H1 (cell line): Measurements from ENCODE around the gene LHFPL3. TPM values are rescaled to one million over a fixed set of nuclear protein-coding genes. Genes with fewer than 3 reads are reported as not detected.

Experiments
- CTCF ChIA-PET: fragments of 300-600 bp; sonication (Branson Sonifier 250); formaldehyde crosslinking; loops from one replicate; lab custom pipeline; 2021; ENCODE audit not compliant: partially characterized antibody; lab: Charles Lee
- POLR2A ChIA-PET: fragments of 300-600 bp; sonication (Branson Sonifier 250); formaldehyde crosslinking; loops from one replicate; lab custom pipeline; 2021; ENCODE audit warnings: inconsistent platforms; ENCODE audit not compliant: partially characterized antibody; lab: Charles Lee
- DNase-seq, 2 experiments: peaks; one replicate each; pipeline versions ENCODE4 v3.0.0 to v3.0.0-alpha.2; 2010 to 2022; ENCODE audit warnings: low spot score in 2 of 2, low read depth in 1 of 2, mixed read lengths in 1 of 2
- FAIRE-seq: peaks from 2 replicates; lab custom pipeline; 2011; peaks lifted over from hg19 to GRCh38; lab: Jason Lieb, UNC
- H2AFZ ChIP-seq: 2 replicates; pipeline ENCODE4 v1.8.1; 2012; ENCODE audit warnings: low read length, inconsistent platforms
- H2AK5ac ChIP-seq: 2 replicates; pipeline ENCODE4 v1.6.1; 2013; ENCODE audit warnings: low read depth, low read length
- H2BK120ac ChIP-seq: replicated peaks from 2 replicates; pipeline ENCODE3; 2013; ENCODE audit warnings: low read depth, low read length, inconsistent platforms
- H2BK12ac ChIP-seq: 2 replicates; pipeline ENCODE4 v1.6.1; 2013; ENCODE audit warnings: low read depth, low read length
- H2BK15ac ChIP-seq: 2 replicates; pipeline ENCODE4 v1.6.1; 2013; ENCODE audit warnings: low read length
- H2BK20ac ChIP-seq: 2 replicates; pipeline ENCODE4 v1.6.1; 2013; ENCODE audit warnings: low read length
- H2BK5ac ChIP-seq: 2 replicates; pipeline ENCODE4 v1.6.1; 2013; ENCODE audit warnings: low read depth, low read length
- H3K14ac ChIP-seq: 2 replicates; pipeline ENCODE4 v1.6.1; 2013; ENCODE audit warnings: inconsistent platforms; ENCODE audit not compliant: insufficient read length
- H3K18ac ChIP-seq: 2 replicates; pipeline ENCODE4 v1.6.1; 2013; ENCODE audit warnings: low read length; ENCODE audit errors: extremely low read depth
- H3K23ac ChIP-seq: 2 replicates; pipeline ENCODE4 v1.6.1; 2013; ENCODE audit warnings: inconsistent platforms; ENCODE audit not compliant: insufficient read length
- H3K23me2 ChIP-seq: 2 replicates; pipeline ENCODE4 v1.6.1; 2013; ENCODE audit warnings: low read depth, low read length
- H3K27ac ChIP-seq: 2 replicates; pipeline ENCODE4 v1.6.1; 2011; ENCODE audit warnings: low read depth, low read length, inconsistent platforms
- H3K27me3 ChIP-seq, 4 experiments: replicated peaks in 1 of 4; 1 replicate in 1 of 4; 2 replicates in 3 of 4; pipeline versions ENCODE4 v1.6.1 to v1.8.1; 2011 to 2013; ENCODE audit warnings: low read length in 3 of 4, mild to moderate bottlenecking in 3 of 4, inconsistent platforms in 2 of 4, mixed read lengths in 2 of 4, moderate library complexity in 1 of 4; ENCODE audit not compliant: control insufficient read depth in 3 of 4, insufficient read depth in 3 of 4; ENCODE audit errors: extremely low read depth in 1 of 4
- H3K36me3 ChIP-seq, 4 experiments: 2 replicates each; pipeline versions ENCODE4 v1.6.1 to v1.8.1; 2011 to 2013; ENCODE audit warnings: mild to moderate bottlenecking in 4 of 4, low read length in 3 of 4, moderate library complexity in 2 of 4, control low read depth in 1 of 4, inconsistent platforms in 1 of 4; ENCODE audit not compliant: insufficient read depth in 4 of 4, control insufficient read depth in 2 of 4
- H3K4ac ChIP-seq: replicated peaks from 2 replicates; pipeline ENCODE3; 2013; ENCODE audit warnings: low read length, low read depth, mixed read lengths, inconsistent platforms; ENCODE audit not compliant: insufficient read length
- H3K4me1 ChIP-seq, 4 experiments: replicated peaks in 1 of 4; 1 replicate in 1 of 4; 2 replicates in 3 of 4; pipeline versions ENCODE4 v1.6.1 to v1.8.1; 2011 to 2013; ENCODE audit warnings: low read length in 3 of 4, inconsistent platforms in 2 of 4, mixed read lengths in 1 of 4; ENCODE audit not compliant: insufficient read depth in 4 of 4, control insufficient read depth in 3 of 4
- H3K4me2 ChIP-seq, 2 experiments: 2 replicates each; pipeline versions ENCODE4 v1.6.1 to v1.8.1; 2011 to 2013; ENCODE audit warnings: low read depth in 2 of 2, low read length in 2 of 2, control low read depth in 1 of 2, inconsistent platforms in 1 of 2, mild to moderate bottlenecking in 1 of 2; ENCODE audit not compliant: insufficient read depth in 1 of 2
- H3K4me3 ChIP-seq, 4 experiments: fragments of 200-600, 300-600 bp in 1 of 4; sonication (generic), shearing (Covaris generic), sonication (Bioruptor Twin) in 1 of 4; 2 replicates each; pipeline versions ENCODE4 v1.5.1 to v1.8.1; 2011 to 2016; ENCODE audit warnings: low read length in 4 of 4, low read depth in 3 of 4, control low read depth in 2 of 4, inconsistent platforms in 2 of 4, mild to moderate bottlenecking in 2 of 4, mixed read lengths in 1 of 4, moderate library complexity in 1 of 4; ENCODE audit not compliant: insufficient read depth in 2 of 4; ENCODE audit errors: extremely low read depth in 1 of 4
- H3K56ac ChIP-seq: replicated peaks from 2 replicates; pipeline ENCODE3; 2013; ENCODE audit warnings: low read depth, mild to moderate bottlenecking, mixed read lengths, low read length, inconsistent platforms; ENCODE audit not compliant: insufficient read length
- H3K79me1 ChIP-seq: 2 replicates; pipeline ENCODE4 v1.6.1; 2013; ENCODE audit warnings: low read depth, low read length, control low read depth
- H3K79me2 ChIP-seq, 2 experiments: 2 replicates each; pipeline versions ENCODE4 v1.6.1 to v1.8.1; 2012 to 2013; ENCODE audit warnings: low read length in 2 of 2, mild to moderate bottlenecking in 2 of 2, inconsistent platforms in 1 of 2; ENCODE audit not compliant: insufficient read depth in 2 of 2, control insufficient read depth in 1 of 2
- H3K9ac ChIP-seq, 4 experiments: replicated peaks in 1 of 4; 1 replicate in 1 of 4; 2 replicates in 3 of 4; pipeline versions ENCODE4 v1.6.1 to v1.8.1; 2011 to 2013; ENCODE audit warnings: low read depth in 3 of 4, low read length in 3 of 4, control low read depth in 2 of 4, mild to moderate bottlenecking in 2 of 4, moderate library complexity in 2 of 4, inconsistent platforms in 1 of 4; ENCODE audit errors: extremely low read depth in 1 of 4
- H3K9me3 ChIP-seq, 2 experiments: 2 replicates each; pipeline versions ENCODE4 v1.6.1 to v1.8.1; 2012 to 2013; ENCODE audit warnings: mild to moderate bottlenecking in 2 of 2, moderate library complexity in 2 of 2, control low read depth in 1 of 2, inconsistent platforms in 1 of 2, low read depth in 1 of 2, low read length in 1 of 2, mixed read lengths in 1 of 2; ENCODE audit not compliant: insufficient read depth in 2 of 2
- H4K20me1 ChIP-seq, 2 experiments: replicated peaks in 1 of 2; 2 replicates each; pipeline versions ENCODE3 to v1.8.1; 2011 to 2013; ENCODE audit warnings: inconsistent platforms in 2 of 2, low read length in 2 of 2, mild to moderate bottlenecking in 1 of 2; ENCODE audit not compliant: insufficient read depth in 2 of 2, control insufficient read depth in 1 of 2
- H4K5ac ChIP-seq: 2 replicates; pipeline ENCODE4 v1.6.1; 2013; ENCODE audit warnings: low read length, low read depth, mixed read lengths, inconsistent platforms; ENCODE audit not compliant: insufficient read length
- H4K8ac ChIP-seq: 2 replicates; pipeline ENCODE4 v1.8.0; 2013; ENCODE audit warnings: mild to moderate bottlenecking, moderate library complexity, low read length, inconsistent platforms; ENCODE audit not compliant: insufficient read depth; ENCODE audit errors: extremely low read depth
- H4K91ac ChIP-seq: replicated peaks from 2 replicates; pipeline ENCODE3; 2013; ENCODE audit warnings: low read length, mixed read lengths, inconsistent platforms; ENCODE audit not compliant: insufficient read length
- ASH2L ChIP-seq: fragments of 200-600, 300-600 bp; sonication (generic); IDR thresholded peaks from one replicate; pipeline ENCODE4 v1.7.1; 2017; ENCODE audit warnings: low read length
- ATF3 ChIP-seq: IDR thresholded peaks from 2 replicates; pipeline ENCODE4 v1.6.1; 2011; ENCODE audit warnings: low read depth, mild to moderate bottlenecking, low read length; ENCODE audit not compliant: insufficient read depth
- CREB1 ChIP-seq: IDR thresholded peaks from 2 replicates; pipeline ENCODE4 v1.6.1; 2012; ENCODE audit warnings: inconsistent platforms
- CTBP2 ChIP-seq: IDR thresholded peaks from 2 replicates; pipeline ENCODE4 v1.7.0; 2011; ENCODE audit warnings: borderline replicate concordance, mild to moderate bottlenecking, moderate library complexity, mixed read lengths, low read length; ENCODE audit not compliant: insufficient read depth, insufficient read length
- JUN ChIP-seq: IDR thresholded peaks from 2 replicates; pipeline ENCODE4 v1.6.1; 2011; ENCODE audit warnings: low read depth, mild to moderate bottlenecking, improper control_type of control experiment, low read length
- JUND ChIP-seq: IDR thresholded peaks from 2 replicates; pipeline ENCODE4 v1.6.1; 2011; ENCODE audit warnings: mild to moderate bottlenecking, improper control_type of control experiment, low read length
- MAFK ChIP-seq: IDR thresholded peaks from 2 replicates; pipeline ENCODE4 v1.6.1; 2012; ENCODE audit warnings: low read depth, mild to moderate bottlenecking, improper control_type of control experiment, low read length
- RAD21 ChIP-seq, 2 experiments: IDR thresholded peaks in 1 of 2; conservative IDR thresholded peaks in 1 of 2; 2 replicates each; pipeline ENCODE4 v1.6.1; 2011; ENCODE audit warnings: low read depth in 2 of 2, low read length in 2 of 2, improper control_type of control experiment in 1 of 2, inconsistent platforms in 1 of 2, mild to moderate bottlenecking in 1 of 2, moderate library complexity in 1 of 2
- RNF2 ChIP-seq: fragments of 200-900, 300-1000 bp; sonication (generic); IDR thresholded peaks from 2 replicates; pipeline ENCODE4 v1.7.1; 2016; ENCODE audit warnings: borderline replicate concordance, low read depth, mild to moderate bottlenecking, antibody characterized with exemption, low read length; ENCODE audit not compliant: poor library complexity, severe bottlenecking; ENCODE audit errors: missing control alignments
- SIX5 ChIP-seq: IDR thresholded peaks from 2 replicates; pipeline ENCODE4 v1.6.1; 2011; ENCODE audit warnings: mild to moderate bottlenecking, low read depth, low read length
- SP4 ChIP-seq: IDR thresholded peaks from 2 replicates; pipeline ENCODE4 v1.6.1; 2012; ENCODE audit warnings: low read length, inconsistent platforms
- TBP ChIP-seq: IDR thresholded peaks from 2 replicates; pipeline ENCODE4 v1.6.1; 2011; ENCODE audit warnings: low read depth, low read length, improper control_type of control experiment
- TEAD4 ChIP-seq: IDR thresholded peaks from 2 replicates; pipeline ENCODE4 v1.6.1; 2012; ENCODE audit warnings: low read depth, low read length, inconsistent platforms, mixed read lengths
- WGBS, 2 experiments: shearing (Covaris generic) in 1 of 2; methylation state at CpG; one replicate each; pipeline versions ENCODE4 v1.1.6 to v1.1.7; 2013 to 2015; ENCODE audit warnings: low lambda C conversion rate in 2 of 2, mixed read lengths in 2 of 2, inconsistent platforms in 1 of 2, low coverage in 1 of 2, missing lambda C conversion rate in 1 of 2; ENCODE audit not compliant: insufficient replicate concordance in 2 of 2, insufficient coverage in 1 of 2, insufficient read length in 1 of 2; ENCODE audit errors: extremely low coverage in 1 of 2, missing lambda C conversion rate in 1 of 2; 5-methylcytosine and 5-hydroxymethylcytosine counted together
- polyA plus RNA-seq, 7 experiments: library from polyadenylated mRNA; depleted of rRNA in 3 of 7; stranded (reverse) in 5 of 7; unstranded in 2 of 7; fragments of >200 nt in 5 of 7; fragments of 200-250 nt in 2 of 7; gene quantifications; 1 replicate in 5 of 7; 2 replicates in 1 of 7; 4 replicates in 1 of 7; pipeline versions ENCODE4 v1.2.1 to v1.2.3, GENCODE V29; 2011 to 2013; ENCODE audit warnings: missing spikeins in 2 of 7, mixed read lengths in 2 of 7
- total RNA-seq: library from RNA; stranded (reverse); fragmentation: NEBNext Ultra II Directional; extraction: Animal tissue kit (Norgen Biotek cat#: 25700); gene quantifications from 2 replicates; pipeline ENCODE4 v1.2.1, GENCODE V29; 2021
- TF ChIP-seq, protein P1 (sequence below): IDR thresholded peaks from 2 replicates; pipeline ENCODE4 v1.6.1; 2012; ENCODE audit warnings: inconsistent platforms

The LHFPL3 gene
- total and polyA plus RNA-seq, 2 of the 8 experiments (the other 6 are each of a cell fraction or from before 2014, with no cell fraction given), result 0.24 to 0.50 TPM

DNA sequence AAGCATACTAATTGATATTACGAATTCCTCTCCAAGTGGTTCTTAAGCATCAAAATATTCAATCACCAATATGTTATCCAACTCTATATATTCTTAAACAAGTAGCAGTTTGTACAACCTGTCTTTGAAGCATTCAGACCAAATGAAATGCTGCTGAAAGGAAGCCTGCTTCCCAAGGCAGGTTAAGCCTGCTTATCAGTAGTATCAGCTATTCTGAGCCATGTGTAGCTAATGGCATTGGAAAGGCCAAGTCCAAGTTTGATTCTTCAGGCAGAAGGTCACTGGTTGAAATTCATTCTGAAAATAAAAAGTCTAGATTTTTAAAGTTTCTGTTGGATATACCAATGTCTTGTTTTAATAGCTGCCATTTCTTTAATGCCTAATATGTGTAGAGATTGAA is 328.7 kb downstream of the LHFPL3 start:
- Histone ChIP-seq H3K4me3 (no peak overlapping the region), H2AFZ (no peak overlapping the region), H3K18ac (no peak overlapping the region), H3K27me3 (no peaks in the 10 kb centered on the region), H4K8ac (no peak overlapping the region), H3K79me1 (no peaks in the 10 kb centered on the region), H3K4me2 (no peak overlapping the region), H3K4me1 (no peaks in the 10 kb centered on the region), H4K91ac (no peak overlapping the region), H3K9ac (no peak overlapping the region), H4K5ac (no peak overlapping the region), H3K27ac (no peak overlapping the region), H2BK5ac (no peak overlapping the region), H3K79me2 (no peaks in the 10 kb centered on the region), H2BK120ac (no peak overlapping the region), H3K23me2 (no peaks in the 10 kb centered on the region), H2BK15ac (no peak overlapping the region), H2BK20ac (no peak overlapping the region), H2AK5ac (no peak overlapping the region), H3K9me3 (peaks cover 9 to 22% of the 10 kb centered on the region in 2 experiments; a peak in 2 of 4 replicates), H3K56ac (no peak overlapping the region), H3K4ac (no peak overlapping the region), H3K14ac (no peak overlapping the region), H2BK12ac (no peak overlapping the region), H3K36me3 (no peaks in the 10 kb centered on the region), H3K23ac (no peak overlapping the region), H4K20me1 (no peaks in the 10 kb centered on the region)
- POLR2A ChIA-PET, result no interaction called here
- FAIRE-seq, result no peak
- DNase-seq, result no peak
- CTCF ChIA-PET, result interaction anchor here (0.8 to 6.4 kb wide), 6 partner anchors 11 to 261 kb away, joined by 3 to 58 read pairs (median 4); no protein-coding TSS in a partner anchor
- no peak for TF ChIP-seq JUND
- no peak for TF ChIP-seq SP4
- no peak for TF ChIP-seq ASH2L
- no peak for TF ChIP-seq RAD21 (IDR thresholded peaks at IDR 0.05 in 1 of 2, conservative IDR thresholded peaks at IDR 0.05 in 1 of 2; ENCODE audit: low read depth in 2 of 2, low read length in 2 of 2)
- TF ChIP-seq, protein P1, sequence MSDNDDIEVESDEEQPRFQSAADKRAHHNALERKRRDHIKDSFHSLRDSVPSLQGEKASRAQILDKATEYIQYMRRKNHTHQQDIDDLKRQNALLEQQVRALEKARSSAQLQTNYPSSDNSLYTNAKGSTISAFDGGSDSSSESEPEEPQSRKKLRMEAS, result no peak
- no peak for TF ChIP-seq RNF2
- no peak for TF ChIP-seq ATF3
- TF ChIP-seq CTBP2, result no peak
- no peak for TF ChIP-seq JUN
- TF ChIP-seq CREB1, result no peak
- no peak for TF ChIP-seq SIX5
- no peak for TF ChIP-seq MAFK
- no peak for TF ChIP-seq TBP
- no peak for TF ChIP-seq TEAD4
- 95% methylated on average over 1 of the region's 1 CpG; no CpG with 5 or more reads in 1 of the 2 experiments for WGBS, 2 experiments
